ENCODE results near the gene CPNE2.
"Not testable (repeated sequence)": the region's sequence is repeated elsewhere in the genome, so short reads cannot be mapped to it uniquely, and the experiment has no call there.

CPNE2 gene

GRCh38 chr16:57055671-57056070 is 36.7 kb upstream of the CPNE2 start:
- Histone ChIP-seq H3K4me3 (ENCODE audit: low read depth, low read length) (no peak overlapping the region), H3K27ac (no peak overlapping the region), H3K36me3 (replicated peaks) (peaks cover 4% of the 10 kb centered on the region), H3K27me3 (replicated peaks) (no peaks in the 10 kb centered on the region)
- in situ Hi-C loops (cut with HindIII; ENCODE audit: low pct_ligation_motif_present, low sequenced_read_pairs): no loop called here
- TF ChIP-seq, protein P1, sequence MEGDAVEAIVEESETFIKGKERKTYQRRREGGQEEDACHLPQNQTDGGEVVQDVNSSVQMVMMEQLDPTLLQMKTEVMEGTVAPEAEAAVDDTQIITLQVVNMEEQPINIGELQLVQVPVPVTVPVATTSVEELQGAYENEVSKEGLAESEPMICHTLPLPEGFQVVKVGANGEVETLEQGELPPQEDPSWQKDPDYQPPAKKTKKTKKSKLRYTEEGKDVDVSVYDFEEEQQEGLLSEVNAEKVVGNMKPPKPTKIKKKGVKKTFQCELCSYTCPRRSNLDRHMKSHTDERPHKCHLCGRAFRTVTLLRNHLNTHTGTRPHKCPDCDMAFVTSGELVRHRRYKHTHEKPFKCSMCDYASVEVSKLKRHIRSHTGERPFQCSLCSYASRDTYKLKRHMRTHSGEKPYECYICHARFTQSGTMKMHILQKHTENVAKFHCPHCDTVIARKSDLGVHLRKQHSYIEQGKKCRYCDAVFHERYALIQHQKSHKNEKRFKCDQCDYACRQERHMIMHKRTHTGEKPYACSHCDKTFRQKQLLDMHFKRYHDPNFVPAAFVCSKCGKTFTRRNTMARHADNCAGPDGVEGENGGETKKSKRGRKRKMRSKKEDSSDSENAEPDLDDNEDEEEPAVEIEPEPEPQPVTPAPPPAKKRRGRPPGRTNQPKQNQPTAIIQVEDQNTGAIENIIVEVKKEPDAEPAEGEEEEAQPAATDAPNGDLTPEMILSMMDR (IDR thresholded peaks at IDR 0.05; ENCODE audit: low read depth, low read length, missing control alignments): no peak
- DNase-seq: no peak

DNA sequence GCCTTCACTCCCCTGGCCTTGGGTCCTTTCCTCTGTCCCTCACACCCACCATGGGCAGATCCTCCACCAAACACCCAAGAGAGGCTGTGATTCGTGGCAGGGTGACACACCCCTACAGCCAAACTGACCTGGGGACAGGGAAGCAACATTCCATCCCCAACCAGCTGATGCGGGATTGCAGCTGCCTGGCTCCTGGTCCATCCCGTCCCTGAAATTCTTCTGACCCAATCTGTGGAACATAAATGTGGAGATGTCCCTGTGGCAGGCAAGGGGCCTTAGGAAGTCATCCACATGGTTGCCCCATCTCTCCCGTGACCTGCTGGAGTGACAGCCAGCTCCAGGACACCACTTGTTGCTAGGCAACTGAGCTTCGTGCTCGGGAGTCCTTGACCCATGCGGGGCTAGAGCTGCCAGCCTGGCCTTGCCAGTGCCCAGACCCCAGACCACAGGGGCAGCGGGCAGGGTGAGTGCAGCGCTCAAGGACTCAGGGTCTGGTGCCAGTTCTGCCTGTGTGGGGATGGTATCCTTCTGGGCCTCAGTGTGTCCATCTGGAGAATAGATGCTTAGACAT is 34.0 kb upstream of the CPNE2 start:
- Histone ChIP-seq H3K36me3 (replicated peaks) (peaks cover 4% of the 10 kb centered on the region), H3K27ac (no peak overlapping the region), H3K27me3 (replicated peaks) (no peaks in the 10 kb centered on the region), H3K4me3 (ENCODE audit: low read depth, low read length) (no peak overlapping the region)
- DNase-seq: no peak
- in situ Hi-C loops (cut with HindIII; ENCODE audit: low pct_ligation_motif_present, low sequenced_read_pairs): no loop called here
- TF ChIP-seq, protein P1 (IDR thresholded peaks at IDR 0.05; ENCODE audit: low read depth, low read length, missing control alignments): no peak

GRCh38 chr16:57060323-57061083 is 31.9 kb upstream of the CPNE2 start:
- DNase-seq: no peak
- H3K27ac ChIP-seq: no peak overlapping the region
- no peak overlapping the region for H3K4me3 ChIP-seq (ENCODE audit: low read depth, low read length)
- no peaks in the 10 kb centered on the region for H3K27me3 ChIP-seq (replicated peaks)
- in situ Hi-C loops (cut with HindIII; ENCODE audit: low pct_ligation_motif_present, low sequenced_read_pairs): no loop called here
- TF ChIP-seq, protein P1 (IDR thresholded peaks at IDR 0.05; ENCODE audit: low read depth, low read length, missing control alignments): no peak
- peaks cover 2% of the 10 kb centered on the region for H3K36me3 ChIP-seq (replicated peaks)

DNA sequence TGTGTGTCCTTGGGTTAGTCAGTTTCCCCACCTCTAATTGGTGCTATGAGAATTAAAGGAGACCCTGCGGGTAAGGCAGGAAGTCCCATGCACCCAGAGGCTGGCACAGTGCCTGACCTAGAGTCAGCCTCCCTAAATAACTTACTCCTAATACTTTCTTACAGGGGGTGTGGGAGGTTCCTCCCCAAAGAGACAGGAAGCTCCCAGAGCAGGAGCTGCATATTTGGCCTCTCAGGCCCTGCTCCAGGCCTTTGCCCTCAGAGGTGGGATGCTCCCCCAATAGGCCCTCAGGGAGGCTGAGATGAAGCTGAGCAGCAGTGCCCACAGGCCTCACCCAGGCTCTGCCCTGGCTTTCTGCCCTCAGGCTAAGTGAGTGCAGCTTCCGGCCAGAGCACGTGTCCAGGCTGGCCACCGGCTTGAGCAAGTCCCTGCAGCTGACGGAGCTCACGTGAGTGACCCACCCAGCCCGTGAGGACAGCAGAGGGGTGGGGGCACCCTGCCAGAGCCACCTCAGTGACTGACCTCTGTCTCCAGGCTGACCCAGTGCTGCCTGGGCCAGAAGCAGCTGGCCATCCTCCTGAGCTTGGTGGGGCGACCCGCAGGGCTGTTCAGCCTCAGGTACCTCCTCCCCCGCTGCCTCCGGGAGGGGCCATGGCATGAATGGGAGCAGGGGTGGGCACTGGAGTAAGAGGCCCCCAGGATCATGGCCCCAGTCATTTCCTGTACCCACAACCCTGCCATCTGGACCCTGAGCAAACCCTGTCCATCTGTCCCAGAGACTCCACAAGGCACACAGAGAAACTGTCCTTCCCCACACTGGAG is 31.1 kb upstream of the CPNE2 start:
- no peak overlapping the region for H3K27ac ChIP-seq
- no peak for DNase-seq
- in situ Hi-C loops (cut with HindIII; ENCODE audit: low pct_ligation_motif_present, low sequenced_read_pairs): no loop called here
- H3K36me3 ChIP-seq (replicated peaks): peaks cover 2% of the 10 kb centered on the region
- TF ChIP-seq, protein P1 (IDR thresholded peaks at IDR 0.05; ENCODE audit: low read depth, low read length, missing control alignments): no peak
- no peak overlapping the region for H3K4me3 ChIP-seq (ENCODE audit: low read depth, low read length)
- no peaks in the 10 kb centered on the region for H3K27me3 ChIP-seq (replicated peaks)

GRCh38 chr16:57062329-57062728 is 30.1 kb upstream of the CPNE2 start:
- in situ Hi-C loops (cut with HindIII; ENCODE audit: low pct_ligation_motif_present, low sequenced_read_pairs): no loop called here
- no peak overlapping the region for H3K4me3 ChIP-seq (ENCODE audit: low read depth, low read length)
- H3K27ac ChIP-seq: no peak overlapping the region
- TF ChIP-seq, protein P1 (IDR thresholded peaks at IDR 0.05; ENCODE audit: low read depth, low read length, missing control alignments): no peak
- peaks cover 2% of the 10 kb centered on the region for H3K36me3 ChIP-seq (replicated peaks)
- H3K27me3 ChIP-seq (replicated peaks): no peaks in the 10 kb centered on the region
- no peak for DNase-seq

DNA sequence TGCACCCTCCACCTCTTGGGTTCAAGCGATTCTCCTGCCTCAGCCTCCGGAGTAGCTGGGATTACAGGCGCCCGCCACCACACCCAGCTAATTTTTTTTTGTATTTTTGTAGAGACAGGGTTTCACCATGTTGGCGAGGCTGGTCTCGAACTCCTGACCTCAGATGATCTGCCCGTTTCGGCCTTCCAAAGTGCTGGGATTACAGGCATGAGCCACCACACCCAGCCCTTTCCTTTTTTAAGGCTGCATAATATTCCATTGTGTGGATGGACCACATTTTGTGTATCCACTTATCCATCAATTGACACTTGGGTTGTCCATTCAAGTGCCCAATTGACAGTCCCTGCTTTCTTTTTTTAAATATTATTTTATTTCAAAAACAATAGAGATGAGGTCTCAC is 29.2 kb upstream of the CPNE2 start:
- in situ Hi-C loops (cut with HindIII; ENCODE audit: low pct_ligation_motif_present, low sequenced_read_pairs); H3K27me3 ChIP-seq (replicated peaks); H3K27ac ChIP-seq; H3K4me3 ChIP-seq (ENCODE audit: low read depth, low read length); H3K36me3 ChIP-seq (replicated peaks); DNase-seq: not testable (repeated sequence)

Data from brain microvascular endothelial cell (primary cell).